ENCODE results near the gene FRS3.

DNA sequence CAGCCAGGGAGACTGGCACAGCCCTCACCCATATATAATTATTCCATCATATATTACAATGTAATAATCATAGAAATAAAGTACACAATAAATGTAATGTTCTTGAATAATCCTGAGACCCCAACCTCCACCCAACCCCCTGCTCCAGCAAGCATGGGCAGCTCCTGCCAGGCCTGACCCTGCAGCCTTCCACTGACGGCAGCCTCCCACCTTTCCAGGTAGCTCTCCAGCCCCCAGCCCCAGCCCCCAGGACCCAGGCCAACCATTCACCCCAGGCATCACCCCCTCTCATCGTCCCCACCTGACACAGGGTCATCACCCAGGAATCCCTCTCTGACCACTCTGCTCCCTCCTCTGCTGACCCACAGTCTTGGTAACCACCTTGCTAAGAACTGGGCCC is 58.9 kb downstream of the FRS3 start:
- TF ChIP-seq, protein P1, sequence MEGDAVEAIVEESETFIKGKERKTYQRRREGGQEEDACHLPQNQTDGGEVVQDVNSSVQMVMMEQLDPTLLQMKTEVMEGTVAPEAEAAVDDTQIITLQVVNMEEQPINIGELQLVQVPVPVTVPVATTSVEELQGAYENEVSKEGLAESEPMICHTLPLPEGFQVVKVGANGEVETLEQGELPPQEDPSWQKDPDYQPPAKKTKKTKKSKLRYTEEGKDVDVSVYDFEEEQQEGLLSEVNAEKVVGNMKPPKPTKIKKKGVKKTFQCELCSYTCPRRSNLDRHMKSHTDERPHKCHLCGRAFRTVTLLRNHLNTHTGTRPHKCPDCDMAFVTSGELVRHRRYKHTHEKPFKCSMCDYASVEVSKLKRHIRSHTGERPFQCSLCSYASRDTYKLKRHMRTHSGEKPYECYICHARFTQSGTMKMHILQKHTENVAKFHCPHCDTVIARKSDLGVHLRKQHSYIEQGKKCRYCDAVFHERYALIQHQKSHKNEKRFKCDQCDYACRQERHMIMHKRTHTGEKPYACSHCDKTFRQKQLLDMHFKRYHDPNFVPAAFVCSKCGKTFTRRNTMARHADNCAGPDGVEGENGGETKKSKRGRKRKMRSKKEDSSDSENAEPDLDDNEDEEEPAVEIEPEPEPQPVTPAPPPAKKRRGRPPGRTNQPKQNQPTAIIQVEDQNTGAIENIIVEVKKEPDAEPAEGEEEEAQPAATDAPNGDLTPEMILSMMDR (IDR thresholded peaks at IDR 0.05; ENCODE audit: poor library complexity) = no peak
- no peak for TF ChIP-seq EZH2 (IDR thresholded peaks at IDR 0.05; ENCODE audit: borderline replicate concordance)

Data from hepatocyte (in vitro differentiated cells).